Cardiac muscle cell (in vitro differentiated cells and primary cell): ENCODE results near the gene LEPR. TPM values are rescaled to one million over a fixed set of nuclear protein-coding genes. Genes with fewer than 3 reads are reported as not detected.

Experiments used
- DNase-seq, 2 donors: peaks; one replicate each; pipeline versions ENCODE4 v3.0.0 to v3.0.0-alpha.2; 2010 to 2017; ENCODE audit warnings: low read depth in 1 of 2, low spot score in 1 of 2
- H3K27ac ChIP-seq: fragments of 200-600 bp; sonication (generic); 2 replicates; pipeline ENCODE4 v1.5.1; 2016
- H3K27me3 ChIP-seq: fragments of 200-600 bp; sonication (generic); 2 replicates; pipeline ENCODE4 v1.6.0; 2016; ENCODE audit warnings: control low read depth
- H3K36me3 ChIP-seq: fragments of 200-600 bp; sonication (generic); 2 replicates; pipeline ENCODE4 v1.5.1; 2016; ENCODE audit warnings: control low read depth
- H3K4me1 ChIP-seq: fragments of 200-600 bp; sonication (generic); 2 replicates; pipeline ENCODE4 v1.8.1; 2017; ENCODE audit warnings: low read depth, mild to moderate bottlenecking, mixed run types
- H3K4me3 ChIP-seq: fragments of 200-600 bp; sonication (generic); 2 replicates; pipeline ENCODE4 v1.5.1; 2016; ENCODE audit warnings: mild to moderate bottlenecking
- H3K9me3 ChIP-seq: fragments of 200-600 bp; sonication (generic); 2 replicates; pipeline ENCODE4 v1.5.1; 2017; ENCODE audit warnings: low read depth, mild to moderate bottlenecking, control low read depth
- polyA plus RNA-seq: library from polyadenylated mRNA; unstranded; fragments of >200 nt; fragmentation: Nextera tagmentation; extraction: Ambion mirVana; gene quantifications from 2 replicates; pipeline ENCODE4 v1.2.1, GENCODE V29; 2016
- total RNA-seq: library from RNA; depleted of rRNA; stranded (reverse); fragments of >200 nt; gene quantifications from 2 replicates; pipeline ENCODE4 v1.2.3, GENCODE V29; 2016
- TF ChIP-seq, protein P1 (sequence below): IDR thresholded peaks from 2 replicates; pipeline ENCODE4 v1.5.1; 2012; ENCODE audit warnings: low read depth, mild to moderate bottlenecking, low read length

Gene LEPR
- total and polyA plus RNA-seq, 2 experiments from 2014 or later = 5.5 to 10.2 TPM

DNA sequence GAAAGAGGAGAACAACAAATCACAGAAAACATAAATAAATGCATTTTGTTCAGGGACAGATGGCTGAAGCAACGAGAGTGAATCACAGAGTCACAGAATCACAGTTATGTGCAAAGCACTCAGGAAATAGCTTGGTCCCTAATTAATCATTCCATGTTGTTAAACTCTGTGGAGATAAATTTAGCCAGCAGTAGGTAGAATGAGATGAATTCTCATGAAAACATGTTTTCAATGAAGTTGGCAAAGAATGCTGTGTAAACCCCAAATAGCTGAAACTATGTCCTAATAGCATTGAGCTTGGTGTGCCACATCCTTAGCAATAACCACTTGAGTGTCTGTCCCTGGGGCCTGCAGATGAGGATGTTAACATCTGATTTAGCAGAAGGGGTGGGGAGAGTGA is 20.4 kb downstream of the LEPR start:
- peak in 1 of 2 donors; percentile 49 for DNase-seq
- no peak overlapping the region for H3K27ac ChIP-seq
- no peaks in the 10 kb centered on the region for H3K36me3 ChIP-seq
- H3K4me3 ChIP-seq = no peak overlapping the region
- no peaks in the 10 kb centered on the region for H3K27me3 ChIP-seq
- TF ChIP-seq, protein P1, sequence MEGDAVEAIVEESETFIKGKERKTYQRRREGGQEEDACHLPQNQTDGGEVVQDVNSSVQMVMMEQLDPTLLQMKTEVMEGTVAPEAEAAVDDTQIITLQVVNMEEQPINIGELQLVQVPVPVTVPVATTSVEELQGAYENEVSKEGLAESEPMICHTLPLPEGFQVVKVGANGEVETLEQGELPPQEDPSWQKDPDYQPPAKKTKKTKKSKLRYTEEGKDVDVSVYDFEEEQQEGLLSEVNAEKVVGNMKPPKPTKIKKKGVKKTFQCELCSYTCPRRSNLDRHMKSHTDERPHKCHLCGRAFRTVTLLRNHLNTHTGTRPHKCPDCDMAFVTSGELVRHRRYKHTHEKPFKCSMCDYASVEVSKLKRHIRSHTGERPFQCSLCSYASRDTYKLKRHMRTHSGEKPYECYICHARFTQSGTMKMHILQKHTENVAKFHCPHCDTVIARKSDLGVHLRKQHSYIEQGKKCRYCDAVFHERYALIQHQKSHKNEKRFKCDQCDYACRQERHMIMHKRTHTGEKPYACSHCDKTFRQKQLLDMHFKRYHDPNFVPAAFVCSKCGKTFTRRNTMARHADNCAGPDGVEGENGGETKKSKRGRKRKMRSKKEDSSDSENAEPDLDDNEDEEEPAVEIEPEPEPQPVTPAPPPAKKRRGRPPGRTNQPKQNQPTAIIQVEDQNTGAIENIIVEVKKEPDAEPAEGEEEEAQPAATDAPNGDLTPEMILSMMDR = no peak
- peaks cover 11% of the 10 kb centered on the region for H3K4me1 ChIP-seq
- no peaks in the 10 kb centered on the region for H3K9me3 ChIP-seq

DNA sequence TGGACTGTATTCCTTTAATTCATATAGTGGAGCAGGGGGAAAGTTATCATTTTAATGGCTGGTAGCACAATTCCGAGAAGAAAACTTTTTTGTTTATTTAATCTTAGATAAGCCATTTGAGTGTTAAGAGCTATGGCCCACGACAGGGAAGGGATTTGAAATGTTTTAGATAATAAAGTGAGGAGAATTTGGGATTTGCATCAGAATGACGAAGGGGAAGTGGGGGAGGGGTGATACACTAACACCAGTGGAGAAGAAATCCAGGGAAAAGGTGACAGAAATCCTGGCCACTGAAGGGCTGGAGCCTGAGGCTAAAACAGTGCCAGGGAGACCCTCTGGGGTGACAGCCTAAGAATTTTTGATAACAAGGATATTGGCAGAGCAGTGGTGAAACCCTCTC is 21.0 kb downstream of the LEPR start:
- TF ChIP-seq, protein P1 = no peak
- Histone ChIP-seq H3K27me3 (no peaks in the 10 kb centered on the region), H3K4me3 (no peak overlapping the region), H3K36me3 (no peaks in the 10 kb centered on the region), H3K9me3 (no peaks in the 10 kb centered on the region), H3K27ac (no peak overlapping the region), H3K4me1 (peaks cover 5% of the 10 kb centered on the region)
- DNase-seq = peak in 1 of 2 donors; percentile 75

DNA sequence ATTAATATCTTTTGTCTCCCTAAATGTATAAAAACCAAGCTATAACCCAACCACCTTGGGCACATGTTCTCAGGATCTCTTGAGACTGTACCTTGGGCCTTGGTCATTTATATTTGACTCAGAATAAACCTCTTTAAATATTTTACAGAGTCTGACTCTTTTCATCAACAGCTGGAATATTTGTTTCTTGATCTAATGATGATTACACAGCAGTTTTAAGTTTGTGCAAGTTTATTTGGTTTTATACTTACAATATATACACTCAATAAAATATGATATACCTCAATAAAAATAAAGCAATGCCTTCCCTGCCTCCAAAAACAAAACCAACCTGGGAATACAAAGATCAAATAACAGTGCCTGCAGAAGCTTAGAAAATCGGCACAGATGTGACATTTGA is 22.0 kb downstream of the LEPR start:
- DNase-seq = no peak
- TF ChIP-seq, protein P1 = no peak
- Histone ChIP-seq H3K27ac (no peak overlapping the region), H3K36me3 (no peaks in the 10 kb centered on the region), H3K9me3 (no peaks in the 10 kb centered on the region), H3K27me3 (no peaks in the 10 kb centered on the region), H3K4me3 (no peak overlapping the region), H3K4me1 (no peaks in the 10 kb centered on the region)

DNA sequence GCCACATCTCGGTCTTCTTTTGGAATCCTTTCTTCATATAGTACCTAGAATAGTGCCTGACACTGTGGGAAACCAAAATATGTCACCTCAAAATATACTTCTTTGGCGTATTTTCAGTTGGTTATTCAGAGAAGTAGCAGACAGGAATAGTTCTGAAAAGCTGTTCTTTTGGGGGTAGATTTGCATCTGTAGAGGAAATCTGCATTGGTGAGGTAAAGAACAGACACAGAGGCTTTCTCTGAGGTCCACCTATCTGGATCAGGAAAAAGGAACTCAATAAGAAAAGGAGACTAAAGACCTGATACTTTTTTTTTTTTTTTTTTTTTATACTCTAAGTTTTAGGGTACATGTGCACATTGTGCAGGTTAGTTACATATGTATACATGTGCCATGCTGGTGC is 23.2 kb downstream of the LEPR start:
- Histone ChIP-seq H3K9me3 (no peaks in the 10 kb centered on the region), H3K4me1 (no peaks in the 10 kb centered on the region), H3K36me3 (no peaks in the 10 kb centered on the region), H3K27me3 (no peaks in the 10 kb centered on the region), H3K4me3 (no peak overlapping the region), H3K27ac (no peak overlapping the region)
- TF ChIP-seq, protein P1 = no peak
- no peak for DNase-seq

DNA sequence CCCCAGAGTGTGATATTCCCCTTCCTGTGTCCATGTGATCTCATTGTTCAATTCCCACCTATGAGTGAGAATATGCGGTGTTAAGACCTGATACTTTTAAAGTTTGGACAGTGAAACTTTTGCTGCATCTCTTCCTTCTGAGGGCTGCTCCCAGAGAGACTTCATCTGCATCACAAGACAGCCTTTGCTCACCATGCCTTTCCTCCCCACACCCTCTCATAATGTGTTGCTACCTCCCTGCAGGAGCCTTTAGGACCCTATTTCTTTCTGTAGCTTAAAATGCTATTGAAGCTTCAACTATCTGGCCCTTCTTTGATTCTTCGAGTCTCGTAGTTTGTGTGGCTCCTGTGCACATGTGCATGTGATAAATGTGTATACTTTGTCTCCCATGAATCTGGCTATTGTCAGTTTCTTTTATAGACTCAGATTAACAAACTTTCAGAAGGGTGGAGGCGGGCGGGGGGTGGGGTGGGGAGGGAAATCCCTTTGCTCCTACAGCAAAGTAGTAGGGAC is 23.7 kb downstream of the LEPR start:
- H3K4me1 ChIP-seq = no peaks in the 10 kb centered on the region
- TF ChIP-seq, protein P1 = no peak
- no peak overlapping the region for H3K4me3 ChIP-seq
- H3K27me3 ChIP-seq = no peaks in the 10 kb centered on the region
- no peaks in the 10 kb centered on the region for H3K9me3 ChIP-seq
- H3K27ac ChIP-seq = no peak overlapping the region
- no peak for DNase-seq
- no peaks in the 10 kb centered on the region for H3K36me3 ChIP-seq

DNA sequence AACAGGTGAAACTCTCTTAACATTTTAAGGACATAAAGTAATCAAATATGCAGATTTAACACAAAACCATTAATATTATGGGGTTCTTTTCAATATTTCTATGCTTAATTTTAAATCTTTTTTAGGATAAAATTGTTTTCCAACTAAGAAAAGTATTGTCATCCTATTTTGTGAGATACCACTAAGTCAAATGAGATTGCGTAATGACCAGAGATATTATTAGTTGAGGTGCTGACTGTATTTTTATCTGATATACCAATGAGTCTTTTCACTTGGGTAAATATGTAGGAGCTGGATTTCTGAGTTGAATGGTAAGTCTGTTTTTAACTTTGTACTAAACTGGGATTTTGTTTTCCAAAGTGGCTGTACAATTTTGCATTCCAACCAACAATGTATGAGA is 25.4 kb downstream of the LEPR start:
- TF ChIP-seq, protein P1 = no peak
- Histone ChIP-seq H3K27ac (no peak overlapping the region), H3K36me3 (no peaks in the 10 kb centered on the region), H3K27me3 (no peaks in the 10 kb centered on the region), H3K9me3 (no peaks in the 10 kb centered on the region), H3K4me3 (no peak overlapping the region), H3K4me1 (no peaks in the 10 kb centered on the region)
- DNase-seq = no peak
